ENCODE results near the gene ZBTB46. TPM values are rescaled to one million over a fixed set of nuclear protein-coding genes. Genes with fewer than 3 reads are reported as not detected.

The ZBTB46 gene
- polyA plus RNA-seq, 3 donors, result 0.07 to 2.3 (median 0.37) TPM

- Histone ChIP-seq H3K9ac (ENCODE audit: insufficient read depth, low read length, poor library complexity, severe bottlenecking) (no peak overlapping the region), H3K27me3 (ENCODE audit: control insufficient read depth in 2 of 2, insufficient read depth in 2 of 2, low read length in 2 of 2) (no peaks in the 10 kb centered on the region), H3K4me3 (replicated peaks in 1 of 3; ENCODE audit: low read depth in 2 of 3, low read length in 3 of 3) (no peak overlapping the region), H2AFZ (ENCODE audit: insufficient read depth, low read depth, low read length, poor library complexity, severe bottlenecking) (no peak overlapping the region), H3K4me1 (ENCODE audit: control insufficient read depth in 1 of 2, insufficient read depth in 2 of 2, low read length in 2 of 2) (no peaks in the 10 kb centered on the region), H3K9me3 (replicated peaks in 1 of 2; ENCODE audit: control insufficient read depth in 1 of 2, insufficient read depth in 1 of 2, low read length in 2 of 2) (no peaks in the 10 kb centered on the region), H3K36me3 (replicated peaks in 1 of 2; ENCODE audit: control insufficient read depth in 1 of 2, insufficient read depth in 2 of 2, low read length in 2 of 2) (no peaks in the 10 kb centered on the region), H4K20me1 (ENCODE audit: insufficient read depth, low read length) (peaks cover 8% of the 10 kb centered on the region), H3K79me2 (ENCODE audit: insufficient read depth, low read length) (no peaks in the 10 kb centered on the region), H3K27ac (ENCODE audit: low read depth in 1 of 2, low read length in 2 of 2) (no peak overlapping the region), H3K4me2 (replicated peaks; ENCODE audit: extremely low read depth, low read length, poor library complexity, severe bottlenecking) (no peak overlapping the region)
- peaks cover 6 to 22% (median 13%) of the 10 kb centered on the region in 3 donors for H3K27me3 Mint-ChIP-seq (ENCODE audit: low read depth in 3 of 3)
- WGBS (ENCODE audit: insufficient coverage), result 98% methylated on average over 7 of the region's 14 CpGs
- peaks cover 0 to 3% (median 0%) of the 10 kb centered on the region in 7 donors for H3K9me3 Mint-ChIP-seq
- H3K27ac Mint-ChIP-seq, result peak overlapping the region in 2 of 7 donors; percentile 54 to 85
- DNase-seq, result no peak
- no peak overlapping the region for H3K4me3 Mint-ChIP-seq
- no peak for TF ChIP-seq CTCF (IDR thresholded peaks at IDR 0.05)
- H3K4me1 Mint-ChIP-seq, result peaks cover 3% of the 10 kb centered on the region
- intact Hi-C loops (cut with micrococcal nuclease), result no loop called here
- H3K36me3 Mint-ChIP-seq, result no peaks in the 10 kb centered on the region
Measured at GRCh38 chr20:63815615-63816253, 15.3 kb downstream of the ZBTB46 start.

- H3K36me3 ChIP-seq (replicated peaks in 1 of 2; ENCODE audit: control insufficient read depth in 1 of 2, insufficient read depth in 2 of 2, low read length in 2 of 2), result no peaks in the 10 kb centered on the region
Measured at GRCh38 chr20:63814891-63815614, 16.0 kb downstream of the ZBTB46 start.

More at GRCh38 chr20:63814891-63815614, 16.0 kb downstream of the ZBTB46 start:
- H3K9me3 Mint-ChIP-seq, result peaks cover 0 to 3% (median 0%) of the 10 kb centered on the region in 7 donors
- peaks cover 8 to 22% (median 12%) of the 10 kb centered on the region in 3 donors for H3K27me3 Mint-ChIP-seq (ENCODE audit: low read depth in 3 of 3)
- no peaks in the 10 kb centered on the region for H3K36me3 Mint-ChIP-seq
- peak overlapping the region in 3 of 7 donors; percentile 71 to 85 (median 75) for H3K27ac Mint-ChIP-seq
- WGBS (ENCODE audit: insufficient coverage), result 63% methylated on average over 7 of the region's 8 CpGs
- Histone ChIP-seq H2AFZ (ENCODE audit: insufficient read depth, low read depth, low read length, poor library complexity, severe bottlenecking) (no peak overlapping the region), H3K4me2 (replicated peaks; ENCODE audit: extremely low read depth, low read length, poor library complexity, severe bottlenecking) (no peak overlapping the region), H3K27ac (ENCODE audit: low read depth in 1 of 2, low read length in 2 of 2) (no peak overlapping the region), H3K9me3 (replicated peaks in 1 of 2; ENCODE audit: control insufficient read depth in 1 of 2, insufficient read depth in 1 of 2, low read length in 2 of 2) (no peaks in the 10 kb centered on the region), H3K9ac (ENCODE audit: insufficient read depth, low read length, poor library complexity, severe bottlenecking) (no peak overlapping the region), H3K4me3 (replicated peaks in 1 of 3; ENCODE audit: low read depth in 2 of 3, low read length in 3 of 3) (no peak overlapping the region), H3K79me2 (ENCODE audit: insufficient read depth, low read length) (no peaks in the 10 kb centered on the region), H3K4me1 (ENCODE audit: control insufficient read depth in 1 of 2, insufficient read depth in 2 of 2, low read length in 2 of 2) (no peaks in the 10 kb centered on the region), H4K20me1 (ENCODE audit: insufficient read depth, low read length) (peaks cover 8% of the 10 kb centered on the region), H3K27me3 (ENCODE audit: control insufficient read depth in 2 of 2, insufficient read depth in 2 of 2, low read length in 2 of 2) (no peaks in the 10 kb centered on the region)
- intact Hi-C loops (cut with micrococcal nuclease), result no loop called here
- no peak for TF ChIP-seq CTCF (IDR thresholded peaks at IDR 0.05)
- no peak for DNase-seq
- peaks cover 3% of the 10 kb centered on the region for H3K4me1 Mint-ChIP-seq
- peak overlapping the region in 1 of 2 donors; percentile 3 for H3K4me3 Mint-ChIP-seq
